ENCODE measurements around the gene RDX.
"Not testable (repeated sequence)": the region's sequence is repeated elsewhere in the genome, so short reads cannot be mapped to it uniquely, and the experiment has no call there.

Gene RDX

GRCh38 chr11:110200241-110200640, 96.2 kb downstream of the RDX start:
- DNase-seq (ENCODE audit: low read depth in 1 of 2, low spot score in 1 of 2) = no peak

GRCh38 chr11:110199184-110199981, 97.0 kb downstream of the RDX start:
- DNase-seq (ENCODE audit: low read depth in 1 of 2, low spot score in 1 of 2) = no peak

GRCh38 chr11:110198031-110198729, 98.2 kb downstream of the RDX start:
- DNase-seq (ENCODE audit: low read depth in 1 of 2, low spot score in 1 of 2) = no peak

GRCh38 chr11:110196884-110197420, 99.5 kb downstream of the RDX start:
- DNase-seq (ENCODE audit: low read depth in 1 of 2, low spot score in 1 of 2) = no peak

GRCh38 chr11:110196241-110196754, 100.1 kb downstream of the RDX start:
- DNase-seq (ENCODE audit: low read depth in 1 of 2, low spot score in 1 of 2) = no peak

- DNase-seq (ENCODE audit: low read depth in 1 of 2, low spot score in 1 of 2) = not testable (repeated sequence)
Observed at GRCh38 chr11:110194211-110194766, 102.1 kb downstream of the RDX start.

- not testable (repeated sequence) for DNase-seq (ENCODE audit: low read depth in 1 of 2, low spot score in 1 of 2)
Observed at GRCh38 chr11:110192604-110193282, 103.7 kb downstream of the RDX start.

GRCh38 chr11:110190885-110191284, 105.5 kb downstream of the RDX start:
- no peak for DNase-seq (ENCODE audit: low read depth in 1 of 2, low spot score in 1 of 2)

- no peak for DNase-seq (ENCODE audit: low read depth in 1 of 2, low spot score in 1 of 2)
Observed at GRCh38 chr11:110187731-110188130, 108.7 kb downstream of the RDX start.

- no peak for DNase-seq (ENCODE audit: low read depth in 1 of 2, low spot score in 1 of 2)
Observed at GRCh38 chr11:110186867-110187266, 109.5 kb downstream of the RDX start.

- no peak for DNase-seq (ENCODE audit: low read depth in 1 of 2, low spot score in 1 of 2)
Observed at GRCh38 chr11:110186456-110186855, 110.0 kb downstream of the RDX start.

GRCh38 chr11:110185599-110185998, 110.8 kb downstream of the RDX start:
- no peak for DNase-seq (ENCODE audit: low read depth in 1 of 2, low spot score in 1 of 2)

- no peak for DNase-seq (ENCODE audit: low read depth in 1 of 2, low spot score in 1 of 2)
Observed at GRCh38 chr11:110185121-110185591, 111.3 kb downstream of the RDX start.

- no peak for DNase-seq (ENCODE audit: low read depth in 1 of 2, low spot score in 1 of 2)
Observed at GRCh38 chr11:110184456-110184855, 112.0 kb downstream of the RDX start.

GRCh38 chr11:110182886-110183285, 113.5 kb downstream of the RDX start:
- DNase-seq (ENCODE audit: low read depth in 1 of 2, low spot score in 1 of 2) = no peak

GRCh38 chr11:110179064-110179463, 117.3 kb downstream of the RDX start:
- no peak for DNase-seq (ENCODE audit: low read depth in 1 of 2, low spot score in 1 of 2)

- no peak for DNase-seq (ENCODE audit: low read depth in 1 of 2, low spot score in 1 of 2)
Observed at GRCh38 chr11:110177086-110177456, 119.3 kb downstream of the RDX start.

- no peak for DNase-seq (ENCODE audit: low read depth in 1 of 2, low spot score in 1 of 2)
Observed at GRCh38 chr11:110176366-110177085, 119.9 kb downstream of the RDX start.

GRCh38 chr11:110174645-110175310, 121.6 kb downstream of the RDX start:
- DNase-seq (ENCODE audit: low read depth in 1 of 2, low spot score in 1 of 2) = no peak

Data from activated CD4-positive, alpha-beta T cell treated with anti-CD3 and anti-CD28 coated beads, Interleukin-2, amount 50 U/mL, for 24 hours (primary cell).